ENCODE results near the gene SLC22A13.
A peak's percentile ranks its signal among the peaks of the same experiment; 100 is the strongest.

SLC22A13 gene

GRCh38 chr3:38313263-38313662, 47.7 kb downstream of the SLC22A13 start (continued):
- TF ChIP-seq TCF4 (CRISPR knock-in tag; IDR thresholded peaks at IDR 0.05; ENCODE audit: borderline replicate concordance): no peak

- TF ChIP-seq ZFP30 (CRISPR knock-in tag; IDR thresholded peaks at IDR 0.05): no peak
- no peak for TF ChIP-seq OSR1 (CRISPR knock-in tag; IDR thresholded peaks at IDR 0.05)
- TF ChIP-seq ESRRG (CRISPR knock-in tag; IDR thresholded peaks at IDR 0.05): no peak
- no peak for TF ChIP-seq TSHZ2 (CRISPR knock-in tag; IDR thresholded peaks at IDR 0.05)
- TF ChIP-seq PATZ1 (CRISPR knock-in tag; IDR thresholded peaks at IDR 0.05; ENCODE audit: borderline replicate concordance): no peak
- no peak for TF ChIP-seq RARB (CRISPR knock-in tag; IDR thresholded peaks at IDR 0.05)
- no peak for TF ChIP-seq ISL1 (CRISPR knock-in tag; IDR thresholded peaks at IDR 0.05)
- TF ChIP-seq TCF4 (CRISPR knock-in tag; IDR thresholded peaks at IDR 0.05; ENCODE audit: borderline replicate concordance): no peak
- TF ChIP-seq CREB5 (CRISPR knock-in tag; IDR thresholded peaks at IDR 0.05; ENCODE audit: low read depth): no peak
- no peak for TF ChIP-seq ZNF8 (CRISPR knock-in tag; IDR thresholded peaks at IDR 0.05)
- no peak for TF ChIP-seq ZC3H10 (CRISPR knock-in tag; IDR thresholded peaks at IDR 0.05)
- no peak for TF ChIP-seq ZNF70 (CRISPR knock-in tag; IDR thresholded peaks at IDR 0.05)
- no peak for TF ChIP-seq ZFP3 (CRISPR knock-in tag; IDR thresholded peaks at IDR 0.05)
- TF ChIP-seq CSRNP3 (CRISPR knock-in tag; IDR thresholded peaks at IDR 0.05): no peak
- TF ChIP-seq TOX (CRISPR knock-in tag; IDR thresholded peaks at IDR 0.05; ENCODE audit: borderline replicate concordance): no peak
- no peak for TF ChIP-seq PPARA (CRISPR knock-in tag; IDR thresholded peaks at IDR 0.05; ENCODE audit: borderline replicate concordance)
- TF ChIP-seq GLIS3 (CRISPR knock-in tag; IDR thresholded peaks at IDR 0.05): no peak
- no peak for TF ChIP-seq ARNTL (CRISPR knock-in tag; IDR thresholded peaks at IDR 0.05; ENCODE audit: borderline replicate concordance, low read depth)
- no peak for TF ChIP-seq CSDC2 (CRISPR knock-in tag; IDR thresholded peaks at IDR 0.05)
- no peak for ATAC-seq
These were observed 48.1 kb downstream of the SLC22A13 start for GRCh38 chr3:38313695-38314094.

- TF ChIP-seq SNAI2 (CRISPR knock-in tag; IDR thresholded peaks at IDR 0.05) (no peak), TCF4 (CRISPR knock-in tag; IDR thresholded peaks at IDR 0.05; ENCODE audit: borderline replicate concordance) (0 out of 2 replicates have a peak, but pooled peaks have one; percentile 16), ESRRG (CRISPR knock-in tag; IDR thresholded peaks at IDR 0.05) (no peak), ZNF565 (CRISPR knock-in tag; conservative IDR thresholded peaks at IDR 0.05; ENCODE audit: low read depth) (no peak)
- ATAC-seq: peak; percentile 49; the same call in 1 of the 3 replicates
These were observed 48.6 kb downstream of the SLC22A13 start for GRCh38 chr3:38314112-38314763.

- peak; percentile 22; the same call in 1 of the 3 replicates for ATAC-seq
- TF ChIP-seq OSR1 (CRISPR knock-in tag; IDR thresholded peaks at IDR 0.05) (no peak), ISL1 (CRISPR knock-in tag; IDR thresholded peaks at IDR 0.05) (no peak), CSRNP3 (CRISPR knock-in tag; IDR thresholded peaks at IDR 0.05) (no peak), ESRRG (CRISPR knock-in tag; IDR thresholded peaks at IDR 0.05) (no peak), BACH2 (CRISPR knock-in tag; IDR thresholded peaks at IDR 0.05; ENCODE audit: borderline replicate concordance) (no peak), SNAI2 (CRISPR knock-in tag; IDR thresholded peaks at IDR 0.05) (no peak), TOX (CRISPR knock-in tag; IDR thresholded peaks at IDR 0.05; ENCODE audit: borderline replicate concordance) (no peak), ZNF565 (CRISPR knock-in tag; conservative IDR thresholded peaks at IDR 0.05; ENCODE audit: low read depth) (no peak), ZFP30 (CRISPR knock-in tag; IDR thresholded peaks at IDR 0.05) (no peak), CREB5 (CRISPR knock-in tag; IDR thresholded peaks at IDR 0.05; ENCODE audit: low read depth) (no peak)
These were observed 49.3 kb downstream of the SLC22A13 start for GRCh38 chr3:38314764-38315487.
